ENCODE data around the gene NBPF11. TPM values are rescaled to one million over a fixed set of nuclear protein-coding genes. Genes with fewer than 3 reads are reported as not detected.
"Not testable (repeated sequence)": the region's sequence is repeated elsewhere in the genome, so short reads cannot be mapped to it uniquely, and the experiment has no call there.

NBPF11 gene
- polyA plus RNA-seq, 3 donors, result 0.46 to 18.6 (median 0.54) TPM

GRCh38 chr1:148078632-148079519, 73.2 kb downstream of the NBPF11 start:
- H2AFZ ChIP-seq (ENCODE audit: insufficient read depth, low read depth, low read length, poor library complexity, severe bottlenecking); intact Hi-C loops (cut with micrococcal nuclease); H3K36me3 ChIP-seq (replicated peaks in 1 of 2; ENCODE audit: control insufficient read depth in 1 of 2, insufficient read depth in 2 of 2, low read length in 2 of 2); H3K27ac Mint-ChIP-seq; H3K27ac ChIP-seq (ENCODE audit: low read depth in 1 of 2, low read length in 2 of 2); H3K4me1 Mint-ChIP-seq; DNase-seq; H3K27me3 Mint-ChIP-seq (ENCODE audit: low read depth in 3 of 3); H3K4me1 ChIP-seq (ENCODE audit: control insufficient read depth in 1 of 2, insufficient read depth in 2 of 2, low read length in 2 of 2); H3K9me3 ChIP-seq (replicated peaks in 1 of 2; ENCODE audit: control insufficient read depth in 1 of 2, insufficient read depth in 1 of 2, low read length in 2 of 2); H3K4me3 ChIP-seq (replicated peaks in 1 of 3; ENCODE audit: low read depth in 2 of 3, low read length in 3 of 3); H3K9ac ChIP-seq (ENCODE audit: insufficient read depth, low read length, poor library complexity, severe bottlenecking); H4K20me1 ChIP-seq (ENCODE audit: insufficient read depth, low read length); H3K4me3 Mint-ChIP-seq; H3K79me2 ChIP-seq (ENCODE audit: insufficient read depth, low read length); H3K4me2 ChIP-seq (replicated peaks; ENCODE audit: extremely low read depth, low read length, poor library complexity, severe bottlenecking); H3K9me3 Mint-ChIP-seq; H3K27me3 ChIP-seq (ENCODE audit: control insufficient read depth in 2 of 2, insufficient read depth in 2 of 2, low read length in 2 of 2); H3K36me3 Mint-ChIP-seq: not testable (repeated sequence)
- no CpG with 5 or more reads among the region's 54 CpGs for WGBS (ENCODE audit: insufficient coverage)

GRCh38 chr1:148078090-148078489, 74.0 kb downstream of the NBPF11 start:
- intact Hi-C loops (cut with micrococcal nuclease); H3K27me3 ChIP-seq (ENCODE audit: control insufficient read depth in 2 of 2, insufficient read depth in 2 of 2, low read length in 2 of 2); H3K4me3 Mint-ChIP-seq; H3K79me2 ChIP-seq (ENCODE audit: insufficient read depth, low read length); H3K4me2 ChIP-seq (replicated peaks; ENCODE audit: extremely low read depth, low read length, poor library complexity, severe bottlenecking); H3K4me3 ChIP-seq (replicated peaks in 1 of 3; ENCODE audit: low read depth in 2 of 3, low read length in 3 of 3); H3K27me3 Mint-ChIP-seq (ENCODE audit: low read depth in 3 of 3); H4K20me1 ChIP-seq (ENCODE audit: insufficient read depth, low read length); H3K9ac ChIP-seq (ENCODE audit: insufficient read depth, low read length, poor library complexity, severe bottlenecking); H3K4me1 Mint-ChIP-seq; H3K9me3 ChIP-seq (replicated peaks in 1 of 2; ENCODE audit: control insufficient read depth in 1 of 2, insufficient read depth in 1 of 2, low read length in 2 of 2); H3K36me3 Mint-ChIP-seq; H3K9me3 Mint-ChIP-seq; DNase-seq; H3K36me3 ChIP-seq (replicated peaks in 1 of 2; ENCODE audit: control insufficient read depth in 1 of 2, insufficient read depth in 2 of 2, low read length in 2 of 2); H3K27ac Mint-ChIP-seq; H3K4me1 ChIP-seq (ENCODE audit: control insufficient read depth in 1 of 2, insufficient read depth in 2 of 2, low read length in 2 of 2); H3K27ac ChIP-seq (ENCODE audit: low read depth in 1 of 2, low read length in 2 of 2); H2AFZ ChIP-seq (ENCODE audit: insufficient read depth, low read depth, low read length, poor library complexity, severe bottlenecking): not testable (repeated sequence)
- WGBS (ENCODE audit: insufficient coverage), result no CpG with 5 or more reads among the region's 13 CpGs

GRCh38 chr1:148077458-148077857, 74.6 kb downstream of the NBPF11 start:
- H4K20me1 ChIP-seq (ENCODE audit: insufficient read depth, low read length); H3K27me3 Mint-ChIP-seq (ENCODE audit: low read depth in 3 of 3); H3K4me2 ChIP-seq (replicated peaks; ENCODE audit: extremely low read depth, low read length, poor library complexity, severe bottlenecking); H3K9ac ChIP-seq (ENCODE audit: insufficient read depth, low read length, poor library complexity, severe bottlenecking); intact Hi-C loops (cut with micrococcal nuclease); H3K27ac ChIP-seq (ENCODE audit: low read depth in 1 of 2, low read length in 2 of 2); H3K9me3 Mint-ChIP-seq; H3K4me3 Mint-ChIP-seq; H3K27me3 ChIP-seq (ENCODE audit: control insufficient read depth in 2 of 2, insufficient read depth in 2 of 2, low read length in 2 of 2); H3K4me1 ChIP-seq (ENCODE audit: control insufficient read depth in 1 of 2, insufficient read depth in 2 of 2, low read length in 2 of 2); H3K9me3 ChIP-seq (replicated peaks in 1 of 2; ENCODE audit: control insufficient read depth in 1 of 2, insufficient read depth in 1 of 2, low read length in 2 of 2); H3K4me3 ChIP-seq (replicated peaks in 1 of 3; ENCODE audit: low read depth in 2 of 3, low read length in 3 of 3); H3K36me3 ChIP-seq (replicated peaks in 1 of 2; ENCODE audit: control insufficient read depth in 1 of 2, insufficient read depth in 2 of 2, low read length in 2 of 2); H3K36me3 Mint-ChIP-seq; H3K27ac Mint-ChIP-seq; DNase-seq; H3K4me1 Mint-ChIP-seq; H3K79me2 ChIP-seq (ENCODE audit: insufficient read depth, low read length); H2AFZ ChIP-seq (ENCODE audit: insufficient read depth, low read depth, low read length, poor library complexity, severe bottlenecking): not testable (repeated sequence)
- no CpG with 5 or more reads among the region's 3 CpGs for WGBS (ENCODE audit: insufficient coverage)

GRCh38 chr1:148073392-148073791, 78.7 kb downstream of the NBPF11 start:
- H3K27me3 Mint-ChIP-seq (ENCODE audit: low read depth in 3 of 3); DNase-seq; H3K79me2 ChIP-seq (ENCODE audit: insufficient read depth, low read length); H3K27ac Mint-ChIP-seq; H3K27me3 ChIP-seq (ENCODE audit: control insufficient read depth in 2 of 2, insufficient read depth in 2 of 2, low read length in 2 of 2); H3K4me1 ChIP-seq (ENCODE audit: control insufficient read depth in 1 of 2, insufficient read depth in 2 of 2, low read length in 2 of 2); H3K4me2 ChIP-seq (replicated peaks; ENCODE audit: extremely low read depth, low read length, poor library complexity, severe bottlenecking); H2AFZ ChIP-seq (ENCODE audit: insufficient read depth, low read depth, low read length, poor library complexity, severe bottlenecking); H3K4me1 Mint-ChIP-seq; H3K4me3 Mint-ChIP-seq; H3K9me3 Mint-ChIP-seq; H3K9ac ChIP-seq (ENCODE audit: insufficient read depth, low read length, poor library complexity, severe bottlenecking); H4K20me1 ChIP-seq (ENCODE audit: insufficient read depth, low read length); H3K36me3 Mint-ChIP-seq; H3K27ac ChIP-seq (ENCODE audit: low read depth in 1 of 2, low read length in 2 of 2); intact Hi-C loops (cut with micrococcal nuclease); H3K36me3 ChIP-seq (replicated peaks in 1 of 2; ENCODE audit: control insufficient read depth in 1 of 2, insufficient read depth in 2 of 2, low read length in 2 of 2); H3K4me3 ChIP-seq (replicated peaks in 1 of 3; ENCODE audit: low read depth in 2 of 3, low read length in 3 of 3); H3K9me3 ChIP-seq (replicated peaks in 1 of 2; ENCODE audit: control insufficient read depth in 1 of 2, insufficient read depth in 1 of 2, low read length in 2 of 2): not testable (repeated sequence)
- WGBS (ENCODE audit: insufficient coverage), result no CpG with 5 or more reads among the region's 5 CpGs

All from CD14-positive monocyte (primary cell).